Body of pancreas (tissue), 4 donors: ENCODE results near the gene MMP25. TPM values are rescaled to one million over a fixed set of nuclear protein-coding genes. Genes with fewer than 3 reads are reported as not detected.
"Not testable (repeated sequence)": the region's sequence is repeated elsewhere in the genome, so short reads cannot be mapped to it uniquely, and the experiment has no call there.

Experiments
- ATAC-seq: fragments of 150-250 bp; one replicate; pipeline ENCODE4 v1.9.1; 2016
- DNase-seq, 4 donors: peaks; one replicate each; pipeline ENCODE4 v3.0.0-alpha.2; 2019
- H3K27ac ChIP-seq, 4 donors: fragments of 200-600 bp; sonication (generic); 1 replicate in 3 of 4; 2 replicates in 1 of 4; pipeline versions ENCODE4 v1.5.1 to v1.6.1; 2016 to 2019; ENCODE audit warnings: mild to moderate bottlenecking in 1 of 4, mixed read lengths in 1 of 4, moderate library complexity in 1 of 4
- H3K27me3 ChIP-seq, 2 donors: fragments of 200-600 bp; sonication (generic); one replicate each; pipeline ENCODE4 v1.6.0; 2016; ENCODE audit warnings: mild to moderate bottlenecking in 1 of 2
- H3K36me3 ChIP-seq, 2 donors: fragments of 200-600 bp; sonication (generic); replicated peaks in 1 of 2; 2 replicates each; pipeline ENCODE4 v1.5.1; 2016; ENCODE audit warnings: low read depth in 2 of 2; ENCODE audit not compliant: insufficient read depth in 1 of 2
- H3K4me1 ChIP-seq: fragments of 200-600 bp; sonication (generic); one replicate; pipeline ENCODE4 v1.6.0; 2016
- H3K4me3 ChIP-seq, 2 donors: fragments of 200-600 bp; sonication (generic); 1 replicate in 1 of 2; 2 replicates in 1 of 2; pipeline ENCODE4 v1.5.1; 2016 to 2019
- H3K9me3 ChIP-seq, 3 donors: fragments of 200-600 bp; sonication (generic); 1 replicate in 2 of 3; 2 replicates in 1 of 3; pipeline ENCODE4 v1.5.1; 2016
- CTCF ChIP-seq, 7 experiments: fragments of 450-650 bp in 4 of 7; fragments of 200-600 bp in 3 of 7; sonication (generic) in 3 of 7; IDR thresholded peaks; one replicate each; pipeline ENCODE4 v1.5.1; 2016 to 2019; ENCODE audit warnings: antibody characterized with exemption in 7 of 7
- POLR2A ChIP-seq, 3 donors: fragments of 450-650 bp; IDR thresholded peaks; one replicate each; pipeline ENCODE4 v1.6.1; 2016; ENCODE audit warnings: antibody characterized with exemption in 3 of 3, mild to moderate bottlenecking in 2 of 3
- WGBS, 2 donors: methylation state at CpG; one replicate each; pipeline ENCODE4 v1.1.5; 2017; 5-methylcytosine and 5-hydroxymethylcytosine counted together
- intact Hi-C: fragments of 100-400 bp; cut with DNase I; formaldehyde crosslinking; loops from one replicate; pipeline ENCODE4 v1.15.1; 2023
- total RNA-seq, 2 donors: library from RNA; depleted of rRNA; stranded (reverse); fragments of >200 nt; gene quantifications; one replicate each; pipeline ENCODE4 v1.1.0, GENCODE V29; 2016

MMP25 gene
- total RNA-seq, 2 donors from 2014 or later = under 0.01 to 0.99 TPM

DNA sequence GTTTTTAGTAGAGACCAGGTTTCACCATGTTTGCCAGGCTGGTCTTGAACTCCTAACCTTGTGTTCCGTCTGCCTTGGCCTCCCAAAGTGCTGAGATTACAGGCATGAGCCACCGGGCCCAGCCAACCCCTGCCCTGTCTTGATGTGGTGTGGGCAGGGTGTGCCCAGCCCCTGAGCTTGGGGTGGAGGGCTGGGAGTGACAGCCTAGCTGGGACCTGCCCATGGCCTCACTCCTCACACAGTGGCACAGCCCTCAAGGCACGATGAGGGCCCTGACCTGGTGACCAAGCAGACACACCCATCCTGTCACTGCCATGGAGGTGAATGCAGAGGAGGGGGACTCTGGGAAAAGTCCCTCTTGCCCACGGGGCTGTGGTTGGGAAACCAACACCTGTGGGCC, 22.1 kb downstream of the MMP25 start:
- peak in 1 of 4 donors; percentile 44 for DNase-seq
- Histone ChIP-seq H3K36me3 (peaks cover 4 to 7% of the 10 kb centered on the region in 2 donors), H3K4me3 (no peak overlapping the region), H3K27me3 (no peaks in the 10 kb centered on the region), H3K9me3 (no peaks in the 10 kb centered on the region), H3K4me1 (peaks cover 38% of the 10 kb centered on the region), H3K27ac (peak overlapping the region in 3 of 4 donors; percentile 30 to 94 (median 38))
- ATAC-seq = no peak
- WGBS, 2 donors = 39 to 69% methylated on average over 2 to 4 of the region's 4 CpGs
- TF ChIP-seq POLR2A (IDR thresholded peaks at IDR 0.05) (peak in 1 of 3 donors; percentile 3), CTCF (IDR thresholded peaks at IDR 0.05) (no peak)
- intact Hi-C loops = no loop called here

- H3K36me3 ChIP-seq, H3K27ac ChIP-seq, H3K4me3 ChIP-seq, DNase-seq, ATAC-seq, H3K27me3 ChIP-seq, H3K9me3 ChIP-seq, intact Hi-C loops: not testable (repeated sequence)
- H3K4me1 ChIP-seq = peaks cover 38% of the 10 kb centered on the region
- WGBS, 2 donors = 87 to 91% methylated on average over 8 to 9 of the region's 11 CpGs
These were observed 22.8 kb downstream of the MMP25 start for GRCh38 chr16:3069146-3069545.

GRCh38 chr16:3070608-3071111, 24.3 kb downstream of the MMP25 start:
- Histone ChIP-seq H3K36me3 (peaks cover 4 to 7% of the 10 kb centered on the region in 2 donors), H3K27me3 (no peaks in the 10 kb centered on the region), H3K4me1 (peaks cover 28% of the 10 kb centered on the region), H3K9me3 (no peaks in the 10 kb centered on the region), H3K4me3 (no peak overlapping the region), H3K27ac (no peak overlapping the region)
- intact Hi-C loops = no loop called here
- TF ChIP-seq POLR2A (IDR thresholded peaks at IDR 0.05) (peak in 1 of 3 donors; percentile 9), CTCF (IDR thresholded peaks at IDR 0.05) (no peak)
- no peak for ATAC-seq
- WGBS, 2 donors = 83 to 88% methylated on average over 4 to 9 of the region's 9 CpGs
- no peak for DNase-seq

DNA sequence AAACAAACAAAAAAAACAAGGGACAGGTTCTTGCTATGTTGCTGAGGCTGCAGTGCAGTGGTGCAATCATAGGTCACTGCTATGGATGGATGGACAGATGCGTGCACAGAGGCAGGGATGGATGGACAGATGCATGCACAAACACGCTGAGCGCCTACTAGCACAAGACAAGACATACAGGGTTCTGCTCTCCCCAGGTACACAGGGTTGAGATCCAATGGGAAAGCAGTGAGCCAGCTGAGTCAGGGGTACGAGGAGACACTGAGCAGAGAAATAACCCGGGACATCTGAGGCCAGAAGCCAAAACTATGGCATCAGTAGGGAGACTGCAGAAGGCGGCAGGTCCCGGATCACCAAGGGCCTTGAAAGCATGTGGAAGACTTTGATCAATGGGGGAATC, 25.3 kb downstream of the MMP25 start:
- Histone ChIP-seq H3K27ac (no peak overlapping the region), H3K36me3 (peaks cover 4 to 7% of the 10 kb centered on the region in 2 donors), H3K9me3 (no peaks in the 10 kb centered on the region), H3K4me1 (peaks cover 21% of the 10 kb centered on the region), H3K27me3 (no peaks in the 10 kb centered on the region), H3K4me3 (no peak overlapping the region)
- DNase-seq = no peak
- TF ChIP-seq CTCF (IDR thresholded peaks at IDR 0.05) = no peak
- TF ChIP-seq POLR2A (IDR thresholded peaks at IDR 0.05) = peak in 2 of 3 donors; percentile 25 to 39
- WGBS, 2 donors = 51 to 67% methylated on average over 7 of the region's 7 CpGs
- intact Hi-C loops = no loop called here
- no peak for ATAC-seq

- H3K9me3 ChIP-seq, H3K36me3 ChIP-seq, H3K27me3 ChIP-seq, H3K4me3 ChIP-seq, intact Hi-C loops, H3K27ac ChIP-seq, DNase-seq: not testable (repeated sequence)
- H3K4me1 ChIP-seq = peaks cover 16% of the 10 kb centered on the region
- 47 to 60% methylated on average over 1 to 4 of the region's 4 CpGs for WGBS, 2 donors
- peak; percentile 21 for ATAC-seq
These were observed 25.8 kb downstream of the MMP25 start for GRCh38 chr16:3072148-3072547.

DNA sequence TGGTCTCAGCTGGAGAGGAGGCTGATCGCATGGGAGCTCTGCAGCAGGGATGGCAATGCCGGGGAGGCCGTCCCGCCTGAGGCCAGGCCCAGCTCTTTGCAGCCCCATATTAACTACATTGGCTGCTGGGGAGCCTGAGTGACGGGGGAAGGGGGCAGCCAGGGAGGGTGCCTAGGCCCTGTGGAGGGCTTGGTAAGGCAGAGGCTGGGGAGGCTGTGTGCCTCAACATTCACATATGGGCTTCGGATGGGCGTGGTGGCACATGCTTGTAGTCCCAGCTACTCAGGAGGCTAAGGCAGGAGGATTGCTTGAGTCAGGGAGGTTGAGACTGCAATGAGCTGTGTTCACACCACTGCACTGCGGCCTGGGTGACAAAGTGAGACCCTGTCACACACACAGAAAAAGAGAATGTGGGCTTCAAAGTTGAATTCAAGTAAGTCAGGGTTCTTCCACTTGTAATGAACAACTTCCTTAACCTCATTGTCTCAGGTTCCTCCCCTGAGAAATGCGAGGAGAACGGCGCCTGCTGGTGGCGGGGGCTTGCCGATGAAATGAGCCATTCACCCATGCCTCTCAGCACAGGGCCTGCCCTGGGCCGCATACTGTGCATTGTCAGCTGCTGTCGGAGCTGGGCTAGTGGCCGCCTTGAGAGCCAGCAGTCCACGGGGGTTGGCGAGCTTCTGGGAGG, 26.4 kb downstream of the MMP25 start:
- peak in 1 of 7 experiments; percentile 32 for TF ChIP-seq CTCF (IDR thresholded peaks at IDR 0.05)
- ATAC-seq (peak; percentile 30), DNase-seq (peak in 1 of 4 donors; percentile 43)
- H3K4me3 ChIP-seq, intact Hi-C loops, H3K27ac ChIP-seq, H3K9me3 ChIP-seq, H3K27me3 ChIP-seq, H3K36me3 ChIP-seq: not testable (repeated sequence)
- peaks cover 12% of the 10 kb centered on the region for H3K4me1 ChIP-seq
- 39 to 54% methylated on average over 7 to 9 of the region's 18 CpGs for WGBS, 2 donors
